Inflammatory macrophage (primary cell): Measurements from ENCODE around the gene HERC2.
"Not testable (repeated sequence)": the region's sequence is repeated elsewhere in the genome, so short reads cannot be mapped to it uniquely, and the experiment has no call there.

Experiments used
- DNase-seq, 2 donors: peaks; one replicate each; pipeline ENCODE4 v3.0.0-alpha.2; 2020 to 2022

HERC2 gene

GRCh38 chr15:28222612-28223011 lies 99.4 kb downstream of the HERC2 start:
- DNase-seq, result not testable (repeated sequence)

DNA sequence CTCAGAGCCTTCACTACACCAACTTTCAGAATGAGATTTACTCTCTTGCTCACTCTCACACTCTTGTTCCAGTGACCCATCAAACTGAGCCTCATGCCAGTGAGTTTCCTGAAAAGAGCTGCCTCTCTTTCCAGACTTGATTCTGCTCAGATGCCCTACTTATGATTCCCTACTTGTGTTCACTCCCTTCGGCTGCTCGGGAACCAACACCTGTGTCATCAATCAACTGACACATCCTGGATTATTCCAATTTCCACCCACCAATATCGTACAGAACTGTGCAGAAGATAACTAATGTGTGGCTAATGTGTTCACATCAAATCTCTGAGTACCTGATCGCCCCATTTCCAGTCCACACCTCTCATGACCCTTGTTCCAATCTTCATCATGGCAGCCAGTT lies 100.3 kb downstream of the HERC2 start:
- DNase-seq, result not testable (repeated sequence)

GRCh38 chr15:28219116-28219515 lies 102.9 kb downstream of the HERC2 start:
- no peak for DNase-seq

DNA sequence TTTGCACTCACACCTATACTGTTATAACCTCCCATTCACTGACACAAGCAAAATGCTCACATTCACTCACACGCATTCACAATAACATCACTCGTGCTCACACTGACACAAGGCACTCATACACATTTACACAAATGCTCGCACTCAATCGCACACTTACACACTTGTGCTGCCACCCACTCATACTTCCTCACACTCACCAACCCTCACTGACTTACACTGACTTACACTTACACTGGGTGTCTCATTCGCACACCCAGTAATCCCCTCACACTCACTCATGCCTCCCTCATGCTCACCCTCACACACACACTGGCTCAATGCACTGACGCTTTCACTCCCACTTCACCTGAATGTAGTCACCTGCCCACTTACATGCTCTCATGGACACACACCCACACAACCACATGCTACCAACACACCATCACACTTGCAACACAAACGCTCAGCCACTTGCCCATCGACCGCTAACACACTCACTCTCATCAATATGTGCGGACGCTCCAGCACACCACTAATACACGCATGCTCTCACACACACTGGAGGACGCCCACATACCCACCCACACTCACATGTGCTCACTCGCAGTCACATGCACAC lies 104.9 kb downstream of the HERC2 start:
- not testable (repeated sequence) for DNase-seq

DNA sequence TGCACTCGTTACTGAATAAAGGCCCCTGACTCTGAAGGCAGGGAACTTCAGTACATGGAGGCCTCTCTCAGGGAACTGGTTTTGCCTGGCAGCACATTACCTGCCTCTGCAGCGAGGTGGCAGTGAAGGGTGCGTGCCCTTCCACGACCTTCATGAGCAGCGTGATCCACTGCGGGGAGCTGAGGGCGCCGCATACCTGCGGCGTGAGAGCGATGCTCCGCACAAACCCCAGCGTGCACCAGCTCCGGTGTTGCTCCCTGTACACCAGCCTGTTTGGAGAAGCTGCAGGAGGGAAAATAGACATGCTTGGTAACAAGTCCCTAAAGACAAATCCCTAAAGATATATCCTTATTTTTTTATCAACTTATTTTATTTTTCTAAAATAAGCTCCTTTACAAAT lies 106.5 kb downstream of the HERC2 start:
- DNase-seq, result not testable (repeated sequence)

GRCh38 chr15:28214006-28214790 lies 107.8 kb downstream of the HERC2 start:
- not testable (repeated sequence) for DNase-seq

GRCh38 chr15:28213393-28213792 lies 108.6 kb downstream of the HERC2 start:
- DNase-seq, result not testable (repeated sequence)

DNA sequence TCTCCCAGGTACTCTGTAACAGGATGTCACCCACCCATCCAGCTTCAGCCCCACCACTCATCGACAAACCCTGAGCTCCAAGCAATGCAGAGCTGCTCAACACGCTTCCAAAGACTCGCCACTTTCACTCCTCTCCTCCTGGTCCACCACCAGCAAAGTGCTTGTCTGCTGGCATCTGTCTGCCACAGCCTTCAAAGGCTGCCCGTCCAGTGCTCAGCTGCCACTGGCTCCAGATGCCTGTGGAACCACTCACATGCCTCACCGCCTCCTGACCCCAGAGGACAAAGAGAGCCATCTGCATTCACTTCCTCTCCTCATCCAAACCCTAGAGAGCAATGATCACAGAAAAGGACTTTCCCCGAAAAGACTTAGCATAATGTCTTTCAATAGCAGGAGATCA lies 113.4 kb downstream of the HERC2 start:
- DNase-seq, result no peak

DNA sequence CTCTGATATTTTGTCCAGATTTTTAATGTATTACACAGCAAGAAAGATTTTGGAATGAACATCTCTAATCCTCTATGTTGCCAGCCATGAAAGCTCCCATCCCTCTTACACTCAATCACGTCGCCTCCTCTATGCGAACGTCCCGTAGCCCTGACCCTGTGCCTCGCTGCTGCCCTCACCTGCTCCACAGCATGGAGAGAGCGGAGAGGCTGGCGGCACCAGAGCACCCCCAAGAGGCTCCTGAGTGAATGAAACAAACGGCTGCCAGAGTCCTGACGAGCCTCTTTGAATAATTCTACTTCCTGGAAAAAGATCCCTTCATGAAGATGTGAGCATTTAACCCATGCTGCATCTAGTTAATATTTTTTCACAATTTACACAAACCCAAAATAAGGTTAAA lies 116.3 kb downstream of the HERC2 start:
- DNase-seq, result not testable (repeated sequence)

DNA sequence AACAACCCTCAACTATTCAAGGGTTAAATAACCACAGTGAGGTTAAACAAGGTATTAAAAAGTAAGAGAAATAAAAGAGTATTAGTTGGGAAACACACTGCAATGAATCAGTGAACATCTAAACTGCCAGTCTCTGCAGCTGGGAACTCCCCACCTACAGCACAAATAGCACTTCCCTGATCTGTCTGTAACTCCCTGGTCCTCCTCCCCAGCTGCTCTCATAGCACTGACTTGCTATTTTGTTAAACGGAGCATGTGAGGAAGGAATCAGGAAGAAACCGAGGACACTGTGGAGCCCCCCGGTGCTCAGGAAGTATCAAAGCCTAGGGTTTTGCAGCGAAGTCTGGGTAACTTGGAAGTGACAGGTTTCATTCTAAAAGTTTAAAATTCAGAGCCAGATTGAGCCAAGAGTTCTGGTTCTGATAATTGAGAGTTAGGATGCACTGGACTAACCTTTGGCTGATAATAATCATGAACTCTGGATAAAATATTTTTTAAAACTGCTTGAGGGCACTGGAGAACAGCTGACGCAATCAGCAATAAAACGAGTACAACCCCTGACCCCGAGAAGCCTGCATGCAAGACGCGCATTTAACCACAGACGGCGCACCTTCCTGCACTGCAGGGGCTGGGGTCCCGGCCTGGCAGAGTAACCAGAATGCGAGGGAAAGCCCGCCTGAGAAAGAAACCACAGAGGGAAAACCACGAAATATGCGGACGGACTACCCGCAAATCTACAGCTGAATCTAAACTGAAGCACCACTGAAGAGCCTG lies 118.7 kb downstream of the HERC2 start:
- DNase-seq, result not testable (repeated sequence)

GRCh38 chr15:28202124-28202523 lies 119.9 kb downstream of the HERC2 start:
- DNase-seq, result not testable (repeated sequence)

DNA sequence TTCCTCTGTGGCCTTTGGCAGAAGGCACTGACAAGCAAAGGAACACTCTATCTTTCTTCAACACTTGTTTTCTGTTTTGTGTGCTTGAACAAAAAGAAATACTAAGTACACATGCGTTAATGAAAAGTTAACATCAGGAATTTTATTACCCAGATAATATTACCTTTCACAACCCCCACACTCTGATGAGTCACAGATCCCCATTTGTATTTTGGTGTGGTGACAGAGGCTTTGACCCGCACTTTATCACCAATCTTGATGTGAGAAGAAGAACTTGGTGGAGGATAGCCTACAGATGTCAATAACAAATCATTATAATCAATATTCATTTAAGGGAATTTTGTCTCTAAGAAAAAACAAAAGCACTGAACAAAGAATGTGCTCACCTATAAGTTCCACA lies 123.8 kb downstream of the HERC2 start:
- not testable (repeated sequence) for DNase-seq

DNA sequence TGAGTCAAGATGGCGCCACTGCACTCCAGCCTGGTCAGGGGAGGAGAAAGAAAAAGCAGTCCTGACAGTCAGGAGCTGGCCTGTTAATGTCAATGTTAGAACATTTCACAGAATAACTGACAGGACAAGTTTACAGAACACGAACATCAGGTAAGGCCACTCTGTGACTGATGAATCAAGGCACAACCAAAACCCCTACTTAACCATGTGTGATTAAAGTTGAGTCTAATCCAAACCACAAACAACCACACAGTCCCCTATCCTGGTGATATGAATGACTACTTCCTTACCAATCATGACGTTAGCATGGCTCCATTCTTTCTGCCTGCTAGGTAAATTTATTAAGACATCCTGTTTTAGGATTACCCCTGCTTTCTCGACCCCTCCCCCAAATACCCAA lies 124.3 kb downstream of the HERC2 start:
- DNase-seq, result not testable (repeated sequence)

DNA sequence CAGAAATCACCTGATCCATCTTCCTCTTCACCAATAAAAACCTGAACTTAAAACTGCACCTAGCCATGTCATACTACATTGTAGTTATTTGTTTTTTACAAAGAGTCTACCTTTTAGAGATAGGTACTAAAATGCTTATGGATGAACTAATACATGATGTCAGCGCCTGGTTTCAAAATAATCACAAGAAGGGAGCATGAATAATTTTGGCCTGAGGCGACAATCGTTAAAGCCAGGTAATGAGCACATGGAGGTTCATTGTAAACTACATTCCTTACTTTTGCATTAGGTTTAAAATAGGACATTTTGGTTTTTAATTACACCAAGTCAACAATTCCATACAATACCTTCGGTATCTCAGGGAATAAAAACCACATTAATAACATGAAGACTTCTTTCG lies 125.4 kb downstream of the HERC2 start:
- not testable (repeated sequence) for DNase-seq

GRCh38 chr15:28192772-28193171 lies 129.2 kb downstream of the HERC2 start:
- no peak for DNase-seq

- no peak for DNase-seq
Observed at GRCh38 chr15:28191832-28192231, 130.1 kb downstream of the HERC2 start.

GRCh38 chr15:28190391-28191174 lies 131.4 kb downstream of the HERC2 start:
- DNase-seq, result no peak

DNA sequence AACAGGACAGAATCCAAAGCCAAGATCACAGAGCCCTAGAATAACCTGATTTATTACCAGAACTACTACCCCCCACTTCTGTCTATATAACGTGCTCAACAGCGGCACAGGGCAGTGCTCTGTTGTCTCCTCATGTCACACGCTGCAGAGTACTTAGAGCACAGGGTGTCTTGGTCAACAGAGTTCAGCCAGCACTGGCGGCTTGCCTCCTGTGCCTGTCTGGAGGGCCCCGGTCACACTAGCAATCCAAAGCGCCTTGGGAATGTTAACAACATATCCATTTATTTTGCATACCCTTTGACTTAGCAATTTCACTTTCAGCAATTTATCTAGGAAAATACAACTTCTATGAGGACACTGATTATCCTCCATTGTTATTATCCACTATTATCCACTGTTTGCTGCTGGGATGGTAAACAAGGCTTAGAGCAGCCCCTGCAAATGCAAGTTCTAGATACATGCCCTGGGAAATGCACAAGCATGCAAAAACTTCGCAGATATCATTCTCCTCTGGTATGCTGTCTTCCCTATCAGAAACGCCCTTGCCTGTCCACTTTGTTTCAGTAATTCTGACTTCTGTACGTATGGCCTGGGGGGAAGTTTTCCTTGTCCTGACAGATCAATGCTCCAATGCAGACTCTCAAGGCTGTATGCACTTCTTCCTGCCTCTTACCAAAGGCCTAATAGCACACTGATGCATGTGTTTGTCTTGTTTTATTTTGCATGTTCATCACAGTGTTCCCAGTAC lies 136.7 kb downstream of the HERC2 start:
- DNase-seq, result no peak

- no peak for DNase-seq
Observed at GRCh38 chr15:28184166-28184565, 137.8 kb downstream of the HERC2 start.

- no peak for DNase-seq
Observed at GRCh38 chr15:28182731-28183130, 139.2 kb downstream of the HERC2 start.

- no peak for DNase-seq
Observed at GRCh38 chr15:28182216-28182615, 139.8 kb downstream of the HERC2 start.

DNA sequence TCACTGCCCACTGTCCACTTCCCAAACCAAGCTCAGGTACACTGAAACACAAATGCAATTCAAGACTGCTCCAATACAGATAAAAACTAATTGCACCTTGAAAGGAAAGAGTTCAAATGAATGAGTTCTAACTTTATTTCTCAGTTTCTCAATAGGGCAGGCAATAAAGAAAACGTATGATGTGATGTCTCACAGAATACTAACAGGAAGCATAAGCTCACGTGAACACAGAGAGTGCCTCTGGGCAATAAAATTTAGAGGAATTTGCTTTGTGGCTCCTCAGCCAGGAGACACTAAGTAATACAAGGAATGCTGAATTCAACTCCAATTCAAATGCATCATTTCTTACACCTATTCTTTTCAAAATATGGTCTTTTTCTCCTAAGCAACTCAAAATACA lies 140.6 kb downstream of the HERC2 start:
- no peak for DNase-seq
